ENCODE data around the gene LTB4R2. TPM values are rescaled to one million over a fixed set of nuclear protein-coding genes. Genes with fewer than 3 reads are reported as not detected.

LTB4R2 gene
- total RNA-seq, result 1 to 10 TPM; 1.8 to 5.8 (median 3.5) TPM
- long read RNA-seq, partial matches to known transcripts, result 0 of 1 reads
- long read RNA-seq, other reads (novel, unspliced or antisense), result 0 of 1 reads

GRCh38 chr14:24309538-24310264 lies at the start of gene LTB4R2:
LTB4R2 (plus strand) TSS chr14:24310140; CDS start chr14:24310665, 525 bp downstream.
- peaks cover 0 to 70% (median 31%) of the 10 kb centered on the region in 4 donors for H3K4me1 ChIP-seq
- intact Hi-C loops (cut with DNase I), result no loop called here
- peak in 1 of 3 donors; percentile 53 for DNase-seq

GRCh38 chr14:24260780-24261157 lies 49.2 kb upstream of the LTB4R2 start:
- intact Hi-C loops (cut with DNase I), result no loop called here
- WGBS (ENCODE audit: insufficient coverage, low coverage, low lambda C conversion rate, missing lambda C conversion rate), result 60% methylated on average over 1 of the region's 4 CpGs
- ATAC-seq (no peak), DNase-seq (no peak)
- Histone ChIP-seq H3K9me3 (no peaks in the 10 kb centered on the region), H3K4me1 (no peaks in the 10 kb centered on the region), H3K4me3 (no peak overlapping the region), H3K27ac (no peak overlapping the region), H3K36me3 (no peaks in the 10 kb centered on the region), H3K27me3 (no peaks in the 10 kb centered on the region)
- TF ChIP-seq CTCF (IDR thresholded peaks at IDR 0.05), result no peak
- TF ChIP-seq POLR2A (IDR thresholded peaks at IDR 0.05), result no peak

More at GRCh38 chr14:24309538-24310264, at the start of gene LTB4R2:
- Histone ChIP-seq H3K36me3 (peaks cover 0 to 22% (median 13%) of the 10 kb centered on the region in 4 donors), H3K9me3 (no peaks in the 10 kb centered on the region), H3K4me3 (peak within 1 kb of the TSS; percentile 43 to 64 (median 48)), H3K27me3 (no peaks in the 10 kb centered on the region), H3K27ac (peak within 1 kb of the TSS; percentile 80 to 98 (median 93))
- no peak for TF ChIP-seq POLR2A (IDR thresholded peaks at IDR 0.05)
- no peak for TF ChIP-seq CTCF (IDR thresholded peaks at IDR 0.05)
- WGBS (ENCODE audit: insufficient coverage, low coverage, low lambda C conversion rate, missing lambda C conversion rate), result 78% methylated on average over 2 of the region's 5 CpGs
- no peak for ATAC-seq

GRCh38 chr14:24261256-24261968 lies 48.5 kb upstream of the LTB4R2 start:
- no peak for DNase-seq
- no peak for ATAC-seq
- Histone ChIP-seq H3K4me3 (no peak overlapping the region), H3K4me1 (no peaks in the 10 kb centered on the region), H3K27me3 (no peaks in the 10 kb centered on the region), H3K36me3 (peaks cover 0 to 3% (median 0%) of the 10 kb centered on the region in 4 donors), H3K27ac (no peak overlapping the region), H3K9me3 (no peaks in the 10 kb centered on the region)
- TF ChIP-seq POLR2A (IDR thresholded peaks at IDR 0.05) (no peak), CTCF (IDR thresholded peaks at IDR 0.05) (no peak)
- no CpG with 5 or more reads among the region's 20 CpGs for WGBS (ENCODE audit: insufficient coverage, low coverage, low lambda C conversion rate, missing lambda C conversion rate)
- intact Hi-C loops (cut with DNase I), result no loop called here

GRCh38 chr14:24261969-24262327 lies 48.0 kb upstream of the LTB4R2 start:
- no peak overlapping the region for H3K27ac ChIP-seq
- no peaks in the 10 kb centered on the region for H3K4me1 ChIP-seq
- H3K4me3 ChIP-seq, result no peak overlapping the region
- no peak for DNase-seq
- H3K27me3 ChIP-seq, result no peaks in the 10 kb centered on the region
- peaks cover 0 to 8% (median 2%) of the 10 kb centered on the region in 4 donors for H3K36me3 ChIP-seq
- intact Hi-C loops (cut with DNase I), result no loop called here
- no CpG with 5 or more reads among the region's 19 CpGs for WGBS (ENCODE audit: insufficient coverage, low coverage, low lambda C conversion rate, missing lambda C conversion rate)
- H3K9me3 ChIP-seq, result no peaks in the 10 kb centered on the region
- TF ChIP-seq CTCF (IDR thresholded peaks at IDR 0.05), result no peak
- TF ChIP-seq POLR2A (IDR thresholded peaks at IDR 0.05), result no peak
- no peak for ATAC-seq

Data from right lobe of liver (tissue), 6 donors.